HepG2 (cell line): ENCODE data around the gene VSIR. TPM values are rescaled to one million over a fixed set of nuclear protein-coding genes. Genes with fewer than 3 reads are reported as not detected.
A peak's percentile ranks its signal among the peaks of the same experiment; 100 is the strongest.

Source experiments
- ATAC-seq: fragments of 200-7000 bp; cut with Tn5 transposase; 3 replicates; pipeline ENCODE4 v1.9.1; 2020; ENCODE audit warnings: mild to moderate bottlenecking, moderate library complexity
- BruUV-seq: library from RNA; stranded (reverse); fragments of 400-500 nt; replicated peaks from 2 replicates; lab custom pipeline; 2021; lab: Mats Ljungman, UMichigan
- CTCF ChIA-PET: fragments of 300-600 bp; formaldehyde crosslinking; extraction: SDS; loops from one replicate; lab custom pipeline; 2021; ENCODE audit warnings: low total read pairs, inconsistent platforms, low intra/inter-chr PET ratio; lab: Yijun Ruan, JAX
- POLR2A ChIA-PET: fragments of 350-600 bp; sonication (Branson Sonifier 250); formaldehyde crosslinking; loops from one replicate; lab custom pipeline; 2020; ENCODE audit warnings: antibody characterized with exemption, inconsistent platforms; lab: Yijun Ruan, JAX
- DNase-seq: peaks from one replicate; pipeline ENCODE4 v3.0.0-alpha.2; 2015; ENCODE audit warnings: low spot score
- FAIRE-seq: peaks from 3 replicates; lab custom pipeline; 2011; peaks lifted over from hg19 to GRCh38; lab: Jason Lieb, UNC
- H2AFZ ChIP-seq: one replicate; pipeline ENCODE4 v1.6.1; 2011; ENCODE audit warnings: low read length, inconsistent platforms
- H3K27ac ChIP-seq: fragments of 300-600 bp; 3 replicates; pipeline ENCODE4 v1.8.0; 2011; ENCODE audit warnings: mixed run types, mild to moderate bottlenecking, mixed read lengths, low read length, inconsistent platforms; ENCODE audit not compliant: insufficient read depth; ENCODE audit errors: extremely low read length
- H3K27me3 ChIP-seq, 2 experiments: fragments of 200-600 bp in 1 of 2; 2 replicates in 1 of 2; 3 replicates in 1 of 2; pipeline versions ENCODE4 v1.6.0 to v1.8.0; 2011; ENCODE audit warnings: low read length in 2 of 2, mild to moderate bottlenecking in 2 of 2, moderate library complexity in 2 of 2, inconsistent platforms in 1 of 2; ENCODE audit not compliant: insufficient read depth in 2 of 2, control insufficient read depth in 1 of 2
- H3K36me3 ChIP-seq, 2 experiments: fragments of 200-600 bp in 1 of 2; replicated peaks in 1 of 2; 2 replicates in 1 of 2; 3 replicates in 1 of 2; pipeline versions ENCODE4 v1.5.1 to v1.8.0; 2011; ENCODE audit warnings: low read length in 2 of 2, inconsistent platforms in 1 of 2; ENCODE audit not compliant: insufficient read depth in 2 of 2, control insufficient read depth in 1 of 2
- H3K4me1 ChIP-seq: 2 replicates; pipeline ENCODE4 v1.5.1; 2012; ENCODE audit warnings: low read length, inconsistent platforms; ENCODE audit not compliant: insufficient read depth
- H3K4me2 ChIP-seq: 2 replicates; pipeline ENCODE4 v1.6.0; 2011; ENCODE audit warnings: low read depth, low read length, inconsistent platforms
- H3K4me3 ChIP-seq, 3 experiments: fragments of 200-600 bp in 1 of 3; sonication (generic), shearing (Covaris generic) in 1 of 3; replicated peaks in 1 of 3; 2 replicates each; pipeline ENCODE4 v1.5.1; 2011 to 2016; ENCODE audit warnings: low read length in 3 of 3, inconsistent platforms in 2 of 3, low read depth in 2 of 3, mild to moderate bottlenecking in 2 of 3, control low read depth in 1 of 3, mixed read lengths in 1 of 3; ENCODE audit not compliant: insufficient read depth in 1 of 3
- H3K79me2 ChIP-seq: one replicate; pipeline ENCODE4 v1.6.1; 2011; ENCODE audit warnings: low read length, inconsistent platforms; ENCODE audit not compliant: insufficient read depth
- H3K9ac ChIP-seq: 2 replicates; pipeline ENCODE4 v1.6.0; 2011; ENCODE audit warnings: mild to moderate bottlenecking, low read depth, low read length, inconsistent platforms; ENCODE audit not compliant: insufficient read depth
- H3K9me3 ChIP-seq: 2 replicates; pipeline ENCODE4 v1.5.1; 2012; ENCODE audit warnings: mild to moderate bottlenecking, low read length
- H4K20me1 ChIP-seq: 2 replicates; pipeline ENCODE4 v1.6.0; 2011; ENCODE audit warnings: inconsistent platforms, mild to moderate bottlenecking, low read length, moderate library complexity; ENCODE audit not compliant: insufficient read depth
- PHF8 ChIP-seq: sonication (generic); formaldehyde crosslinking; IDR thresholded peaks from 2 replicates; pipeline ENCODE4 v1.5.0; 2020; ENCODE audit warnings: missing genetic modification reagents
- SRSF4 ChIP-seq: fragments of 200-400 bp; formaldehyde crosslinking; IDR thresholded peaks from one replicate; pipeline ENCODE4 v1.6.1; 2018; ENCODE audit warnings: mild to moderate bottlenecking, low read depth, low read length, moderate library complexity; ENCODE audit not compliant: poor library complexity, severe bottlenecking
- WGBS: methylation state at CpG from one replicate; pipeline ENCODE4 v1.1.6; 2017; ENCODE audit warnings: low lambda C conversion rate; 5-methylcytosine and 5-hydroxymethylcytosine counted together
- in situ Hi-C: cut with HindIII; loops from 2 replicates; pipeline ENCODE4 v1.10.0; 2017; ENCODE audit warnings: low pct_unique_long_range_greater_than_20kb; ENCODE audit not compliant: extremely low pct_ligation_motif_present
- intact Hi-C: fragments of 100-400 bp; cut with micrococcal nuclease; formaldehyde crosslinking; loops from one replicate; pipeline ENCODE4 v1.10.0; 2022; ENCODE audit not compliant: unreplicated experiment
- polyA plus RNA-seq, 8 experiments: library from polyadenylated mRNA; depleted of rRNA in 3 of 8; stranded (reverse) in 7 of 8; unstranded in 1 of 8; fragments of >200 nt; fragmentation: Illumina TruSeq in 4 of 8; extraction: Trizol in 4 of 8; gene quantifications; 2 replicates each; pipeline versions ENCODE4 v1.2.1 to v1.2.3, GENCODE V29; 2011 to 2016; ENCODE audit warnings: low read depth in 4 of 8, missing spikeins in 1 of 8, mixed read lengths in 1 of 8; ENCODE audit not compliant: insufficient read depth in 1 of 8
- total RNA-seq, 5 experiments: library from RNA; depleted of rRNA; stranded (reverse); fragments of >200 nt; fragmentation: Illumina TruSeq; extraction: Trizol; gene quantifications; 2 replicates each; pipeline ENCODE4 v1.2.3, GENCODE V29; 2016; ENCODE audit warnings: low read depth in 1 of 5
- TF ChIP-seq, protein P1 (sequence below): sonication (generic); formaldehyde crosslinking; IDR thresholded peaks from 2 replicates; pipeline ENCODE4 v1.5.1; 2020; ENCODE audit warnings: mild to moderate bottlenecking, missing genetic modification reagents, moderate library complexity

The VSIR gene
- total and polyA plus RNA-seq, 2 of the 13 experiments (the other 11 are each of a cell fraction or from before 2014, with no cell fraction given) = 0.44 to 3.2 TPM

DNA sequence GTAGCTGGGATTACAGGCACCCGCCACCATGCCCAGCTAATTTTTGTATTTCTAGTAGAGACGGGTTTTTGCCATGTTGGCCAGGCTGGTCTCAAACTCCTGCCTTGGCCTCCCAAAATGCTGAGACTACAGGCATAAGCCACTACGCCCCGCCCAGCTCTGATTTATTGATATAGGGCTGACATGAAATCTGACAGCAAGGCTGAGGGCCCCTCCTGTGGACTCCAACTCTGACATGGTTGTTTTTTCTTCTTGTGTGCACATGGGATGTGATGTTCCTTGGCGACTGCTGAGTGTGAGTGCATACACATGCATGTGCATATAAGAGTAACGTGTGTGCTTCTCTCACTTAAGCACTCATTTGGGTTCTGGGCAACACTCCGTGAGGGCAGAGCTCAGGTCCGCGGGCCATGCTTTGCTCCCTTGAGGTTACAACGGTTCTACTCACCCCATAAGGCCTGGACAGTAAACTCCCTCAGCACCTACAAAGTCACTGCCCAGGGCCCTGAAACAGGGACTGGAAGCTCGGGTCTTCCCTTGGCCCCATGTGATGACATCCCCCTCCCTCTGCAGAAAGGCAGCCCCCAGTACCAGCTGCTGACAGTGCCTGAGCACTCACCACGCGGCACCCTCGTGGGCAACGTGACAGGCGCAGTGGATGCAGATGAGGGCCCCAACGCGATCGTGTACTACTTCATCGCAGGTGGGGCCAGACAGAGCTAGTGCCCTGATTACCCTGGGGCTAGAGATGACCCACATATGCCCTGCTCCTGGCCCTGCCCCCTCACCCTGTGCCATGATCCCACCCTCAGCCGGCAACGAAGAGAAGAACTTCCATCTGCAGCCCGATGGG is 33.6 kb upstream of the VSIR start:
- in situ Hi-C loops = no loop called here

DNA sequence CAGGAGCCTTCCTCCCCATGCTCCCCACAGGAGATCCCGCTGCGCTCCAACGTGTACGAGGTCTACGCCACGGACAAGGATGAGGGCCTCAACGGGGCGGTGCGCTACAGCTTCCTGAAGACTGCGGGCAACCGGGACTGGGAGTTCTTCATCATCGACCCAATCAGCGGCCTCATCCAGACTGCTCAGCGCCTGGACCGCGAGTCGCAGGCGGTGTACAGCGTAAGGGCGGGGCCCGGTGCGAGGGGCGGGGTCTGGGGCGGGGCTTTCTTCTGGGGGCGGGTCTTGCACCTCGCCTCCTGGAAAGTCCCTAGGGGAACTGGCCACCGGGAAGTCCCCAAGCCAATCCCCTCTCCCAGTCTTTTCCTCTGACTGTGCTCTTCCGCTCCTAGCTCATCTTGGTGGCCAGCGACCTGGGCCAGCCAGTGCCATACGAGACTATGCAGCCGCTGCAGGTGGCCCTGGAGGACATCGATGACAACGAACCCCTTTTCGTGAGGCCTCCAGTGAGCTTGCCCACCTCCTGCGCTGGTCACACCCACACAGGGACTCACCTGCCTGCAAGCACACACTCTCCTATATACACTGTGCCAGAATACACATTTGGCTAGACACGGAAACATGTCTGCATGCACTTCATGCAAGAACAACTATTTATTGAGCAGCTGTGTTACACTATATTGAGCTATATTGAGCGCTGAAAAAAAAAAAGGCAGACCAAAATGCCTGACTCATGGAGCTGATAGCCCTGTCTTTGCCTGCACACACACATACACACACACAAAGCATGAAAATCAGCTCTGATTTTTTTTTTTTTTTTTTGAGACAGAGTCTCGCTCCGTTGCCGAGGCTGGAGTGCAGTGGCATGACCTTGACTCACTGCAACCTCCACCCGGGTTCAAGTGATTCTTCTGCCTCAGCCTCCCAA is 32.7 kb upstream of the VSIR start:
- Histone ChIP-seq H3K79me2 (no peaks in the 10 kb centered on the region), H3K9ac (no peak overlapping the region), H3K27me3 (peaks cover 5 to 19% of the 10 kb centered on the region in 2 experiments; a peak in 4 of 5 replicates), H4K20me1 (no peaks in the 10 kb centered on the region), H3K4me2 (peak overlapping the region; percentile 48), H3K4me3 (peak overlapping the region in 1 of 3 experiments; percentile 12; a peak in 1 of 6 replicates), H2AFZ (no peak overlapping the region), H3K36me3 (no peaks in the 10 kb centered on the region), H3K4me1 (peaks cover 9% of the 10 kb centered on the region; the same call in 1 of the 2 replicates), H3K27ac (no peak overlapping the region), H3K9me3 (no peaks in the 10 kb centered on the region)
- no TSS peak for BruUV-seq
- intact Hi-C loops = no loop called here
- POLR2A ChIA-PET = interaction anchor here (1.2 kb wide), 1 partner anchor 9 kb away, joined by 3 read pairs; no protein-coding TSS in a partner anchor
- in situ Hi-C loops = no loop called here
- no peak for TF ChIP-seq PHF8 (CRISPR knock-in tag)
- TF ChIP-seq, protein P1, sequence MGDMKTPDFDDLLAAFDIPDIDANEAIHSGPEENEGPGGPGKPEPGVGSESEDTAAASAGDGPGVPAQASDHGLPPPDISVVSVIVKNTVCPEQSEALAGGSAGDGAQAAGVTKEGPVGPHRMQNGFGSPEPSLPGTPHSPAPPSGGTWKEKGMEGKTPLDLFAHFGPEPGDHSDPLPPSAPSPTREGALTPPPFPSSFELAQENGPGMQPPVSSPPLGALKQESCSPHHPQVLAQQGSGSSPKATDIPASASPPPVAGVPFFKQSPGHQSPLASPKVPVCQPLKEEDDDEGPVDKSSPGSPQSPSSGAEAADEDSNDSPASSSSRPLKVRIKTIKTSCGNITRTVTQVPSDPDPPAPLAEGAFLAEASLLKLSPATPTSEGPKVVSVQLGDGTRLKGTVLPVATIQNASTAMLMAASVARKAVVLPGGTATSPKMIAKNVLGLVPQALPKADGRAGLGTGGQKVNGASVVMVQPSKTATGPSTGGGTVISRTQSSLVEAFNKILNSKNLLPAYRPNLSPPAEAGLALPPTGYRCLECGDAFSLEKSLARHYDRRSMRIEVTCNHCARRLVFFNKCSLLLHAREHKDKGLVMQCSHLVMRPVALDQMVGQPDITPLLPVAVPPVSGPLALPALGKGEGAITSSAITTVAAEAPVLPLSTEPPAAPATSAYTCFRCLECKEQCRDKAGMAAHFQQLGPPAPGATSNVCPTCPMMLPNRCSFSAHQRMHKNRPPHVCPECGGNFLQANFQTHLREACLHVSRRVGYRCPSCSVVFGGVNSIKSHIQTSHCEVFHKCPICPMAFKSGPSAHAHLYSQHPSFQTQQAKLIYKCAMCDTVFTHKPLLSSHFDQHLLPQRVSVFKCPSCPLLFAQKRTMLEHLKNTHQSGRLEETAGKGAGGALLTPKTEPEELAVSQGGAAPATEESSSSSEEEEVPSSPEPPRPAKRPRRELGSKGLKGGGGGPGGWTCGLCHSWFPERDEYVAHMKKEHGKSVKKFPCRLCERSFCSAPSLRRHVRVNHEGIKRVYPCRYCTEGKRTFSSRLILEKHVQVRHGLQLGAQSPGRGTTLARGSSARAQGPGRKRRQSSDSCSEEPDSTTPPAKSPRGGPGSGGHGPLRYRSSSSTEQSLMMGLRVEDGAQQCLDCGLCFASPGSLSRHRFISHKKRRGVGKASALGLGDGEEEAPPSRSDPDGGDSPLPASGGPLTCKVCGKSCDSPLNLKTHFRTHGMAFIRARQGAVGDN (CRISPR knock-in tag) = peak; percentile 20; the same call in 1 of the 2 replicates
- CTCF ChIA-PET = no interaction called here
- ATAC-seq (peak; percentile 70), DNase-seq (no peak), FAIRE-seq (no peak)
- WGBS = 23% methylated on average over 20 of the region's 41 CpGs

More for the DNA sequence above, 33.6 kb upstream of the VSIR start:
- CTCF ChIA-PET = no interaction called here
- Histone ChIP-seq H3K36me3 (no peaks in the 10 kb centered on the region), H3K27ac (no peak overlapping the region), H3K4me2 (no peak overlapping the region), H3K27me3 (peaks cover 5 to 16% of the 10 kb centered on the region in 2 experiments; a peak in 4 of 5 replicates), H3K79me2 (no peaks in the 10 kb centered on the region), H3K9me3 (no peaks in the 10 kb centered on the region), H3K4me3 (no peak overlapping the region)
- intact Hi-C loops = no loop called here
- FAIRE-seq (no peak), DNase-seq (no peak), ATAC-seq (no peak)
- no TSS peak for BruUV-seq
- 69% methylated on average over 18 of the region's 23 CpGs for WGBS
- no peak for TF ChIP-seq SRSF4
- TF ChIP-seq, all 625 proteins: peak for 0
- Histone ChIP-seq H3K9ac (no peak overlapping the region), H4K20me1 (no peaks in the 10 kb centered on the region), H2AFZ (no peak overlapping the region), H3K4me1 (peaks cover 9% of the 10 kb centered on the region; the same call in 1 of the 2 replicates)
- POLR2A ChIA-PET = interaction anchor here (1.2 kb wide), 1 partner anchor 8 kb away, joined by 3 read pairs; no protein-coding TSS in a partner anchor
